Measurements from ENCODE around the gene SCD.
"Not testable (repeated sequence)": the region's sequence is repeated elsewhere in the genome, so short reads cannot be mapped to it uniquely, and the experiment has no call there.

SCD gene
- 230 to 4,243 (median 539) reads per million in 18 experiments for total RNA-seq

DNA sequence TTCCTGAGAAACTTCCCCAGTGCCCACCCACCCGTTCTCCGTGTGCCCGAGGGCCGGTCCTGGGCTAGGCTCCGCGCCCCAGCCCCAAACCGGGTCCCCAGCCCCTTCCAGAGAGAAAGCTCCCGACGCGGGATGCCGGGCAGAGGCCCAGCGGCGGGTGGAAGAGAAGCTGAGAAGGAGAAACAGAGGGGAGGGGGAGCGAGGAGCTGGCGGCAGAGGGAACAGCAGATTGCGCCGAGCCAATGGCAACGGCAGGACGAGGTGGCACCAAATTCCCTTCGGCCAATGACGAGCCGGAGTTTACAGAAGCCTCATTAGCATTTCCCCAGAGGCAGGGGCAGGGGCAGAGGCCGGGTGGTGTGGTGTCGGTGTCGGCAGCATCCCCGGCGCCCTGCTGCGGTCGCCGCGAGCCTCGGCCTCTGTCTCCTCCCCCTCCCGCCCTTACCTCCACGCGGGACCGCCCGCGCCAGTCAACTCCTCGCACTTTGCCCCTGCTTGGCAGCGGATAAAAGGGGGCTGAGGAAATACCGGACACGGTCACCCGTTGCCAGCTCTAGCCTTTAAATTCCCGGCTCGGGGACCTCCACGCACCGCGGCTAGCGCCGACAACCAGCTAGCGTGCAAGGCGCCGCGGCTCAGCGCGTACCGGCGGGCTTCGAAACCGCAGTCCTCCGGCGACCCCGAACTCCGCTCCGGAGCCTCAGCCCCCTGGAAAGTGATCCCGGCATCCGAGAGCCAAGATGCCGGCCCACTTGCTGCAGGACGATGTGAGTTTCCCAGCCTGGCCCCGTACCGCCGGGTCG lies at the start of gene SCD:
TSS of gene SCD (plus strand) at position 469 of the 803 bp plus-strand sequence. CDS start at position 741, 272 bp downstream.
- DNase-seq, result peak; percentile 93 to 95

DNA sequence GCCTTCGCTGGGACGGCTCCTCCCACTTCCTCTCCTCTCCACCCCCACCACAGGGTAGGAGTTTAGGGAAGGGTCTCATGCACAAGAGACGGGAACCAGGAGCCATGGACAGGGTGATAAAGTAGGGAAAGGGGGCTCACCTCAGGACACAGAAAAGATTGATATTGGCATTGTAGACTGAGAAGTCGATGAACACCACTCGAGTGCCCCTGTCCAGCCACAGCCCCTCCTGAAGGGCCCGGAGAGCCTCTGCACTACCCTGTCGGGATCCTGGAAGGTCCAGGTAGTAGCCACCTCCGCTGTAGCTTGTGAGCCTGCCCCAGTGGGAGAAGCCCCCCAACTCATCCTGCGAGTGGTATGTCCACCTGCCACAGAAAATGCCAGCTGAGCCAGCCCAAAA lies 49.8 kb upstream of the SCD start:
- no peak for DNase-seq

DNA sequence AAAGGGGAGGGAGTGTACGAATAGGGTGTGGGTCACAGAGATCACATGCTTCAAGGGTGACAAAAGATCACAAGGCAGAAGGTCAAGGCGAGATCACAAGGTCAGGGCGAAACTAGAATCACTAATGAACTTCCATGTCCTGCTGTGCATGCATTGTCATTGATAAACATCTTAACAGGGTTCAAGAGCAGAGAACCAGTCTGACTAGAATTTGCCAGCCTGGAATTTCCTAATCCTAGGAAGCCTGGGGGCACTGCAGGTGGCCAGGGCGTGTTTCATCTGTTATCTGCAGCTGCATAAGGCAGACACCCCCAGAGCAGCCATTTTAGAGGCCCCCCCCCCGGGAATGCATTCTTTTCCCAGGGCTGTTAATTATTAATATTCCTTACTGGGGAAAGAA lies 45.9 kb upstream of the SCD start:
- DNase-seq, result not testable (repeated sequence)

DNA sequence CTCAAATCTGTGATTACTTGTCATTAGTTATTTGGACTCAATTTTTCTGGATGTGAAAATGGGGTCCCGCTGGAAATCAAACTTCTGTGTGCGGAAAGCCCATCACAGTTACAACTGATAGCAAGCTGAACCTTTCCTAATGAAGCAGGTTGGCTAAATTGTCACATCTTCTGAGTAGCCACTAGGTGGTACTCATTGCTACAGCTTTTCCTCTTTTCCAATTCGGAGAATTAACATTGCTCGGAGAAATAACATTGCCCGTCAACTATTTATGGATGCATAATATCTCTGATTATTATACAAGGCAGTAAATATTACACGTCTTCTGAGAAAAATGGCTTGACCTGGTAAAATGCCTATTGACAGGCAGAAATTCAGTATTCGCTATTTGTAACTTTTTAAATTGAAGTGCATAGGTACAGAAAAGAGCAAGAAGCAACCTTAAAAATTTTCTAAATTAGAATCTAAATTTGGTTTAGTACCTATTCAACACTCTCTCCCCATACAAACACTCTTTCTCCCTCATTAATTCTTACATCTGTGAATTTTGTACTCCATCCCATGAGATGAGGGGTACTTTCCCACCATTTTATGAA lies 43.2 kb upstream of the SCD start:
- DNase-seq, result peak; percentile 25 to 36

DNA sequence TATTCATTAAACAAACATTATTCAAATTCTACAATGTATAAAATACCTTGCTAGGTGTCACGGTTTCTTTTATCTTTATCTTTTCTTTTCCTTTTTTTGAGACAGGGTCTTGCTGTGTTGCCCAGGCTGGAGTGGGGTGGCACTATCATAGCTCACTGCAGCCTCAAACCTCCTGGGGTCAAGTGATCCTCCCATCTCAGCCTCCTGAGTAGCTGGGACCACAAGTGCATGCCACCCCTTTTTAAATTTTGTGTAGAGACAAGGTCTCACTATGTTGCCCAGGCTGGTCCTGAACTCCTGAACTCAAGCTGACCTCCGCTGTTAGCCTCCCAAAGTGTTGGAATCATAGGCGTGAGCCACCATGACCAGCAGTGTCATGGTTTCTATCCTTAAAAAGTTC lies 42.6 kb upstream of the SCD start:
- no peak for DNase-seq

DNA sequence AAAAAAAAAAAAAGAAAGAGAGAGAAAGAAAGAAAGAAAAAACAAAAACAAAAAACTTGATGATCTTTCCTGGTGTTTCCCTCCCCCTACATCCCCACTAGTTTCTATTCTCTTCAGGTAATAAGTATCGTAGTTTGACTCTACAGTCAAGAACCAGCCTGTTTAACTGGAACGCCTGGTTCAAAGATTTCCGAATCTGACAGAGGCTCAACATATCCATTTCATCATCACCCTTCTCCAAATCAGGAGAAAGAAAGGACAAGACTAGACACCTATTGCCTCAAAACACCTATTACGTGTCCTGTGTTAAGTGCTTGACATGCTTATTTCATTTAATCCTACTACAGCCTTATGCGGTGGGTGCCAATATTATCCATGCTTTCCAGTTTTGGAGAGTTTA lies 40.2 kb upstream of the SCD start:
- no peak for DNase-seq

DNA sequence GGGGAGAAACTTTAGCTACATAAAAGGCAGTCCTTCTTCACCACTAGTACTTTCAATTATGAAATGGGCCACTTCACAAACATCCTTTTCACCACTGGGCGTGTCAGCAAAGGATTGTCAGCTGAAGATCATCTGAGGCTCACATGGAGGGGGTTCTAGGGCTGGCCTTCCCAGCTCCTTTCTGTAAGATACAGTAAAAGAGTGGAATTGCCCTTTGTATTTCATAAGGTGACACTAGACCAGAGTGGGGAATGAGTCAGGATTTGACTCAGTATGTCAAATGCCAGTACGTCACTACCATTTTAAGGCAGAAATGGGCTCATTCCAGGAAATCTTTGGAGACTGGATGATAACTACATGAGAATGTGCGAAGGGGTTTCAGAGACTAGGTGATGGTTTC lies 39.3 kb upstream of the SCD start:
- DNase-seq, result peak; percentile 61 to 76

DNA sequence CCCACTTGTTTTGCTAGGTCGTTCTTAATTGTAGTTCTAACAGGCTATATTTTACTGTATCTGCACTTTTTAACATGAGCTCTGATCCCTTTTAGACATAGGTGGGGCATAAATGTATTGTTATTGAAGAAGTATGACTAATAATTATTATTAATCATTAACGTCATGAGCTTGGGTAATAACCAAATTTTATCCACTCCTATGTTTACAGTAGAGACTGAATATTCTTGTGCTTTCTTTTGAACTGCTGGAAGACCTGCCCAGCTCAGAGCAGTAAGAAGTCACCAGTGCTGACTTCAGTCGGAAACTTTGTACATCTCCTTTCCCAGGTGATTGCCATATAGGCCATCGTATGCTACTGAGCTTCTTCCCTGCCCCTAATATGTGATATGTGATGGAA lies 35.7 kb upstream of the SCD start:
- no peak for DNase-seq

DNA sequence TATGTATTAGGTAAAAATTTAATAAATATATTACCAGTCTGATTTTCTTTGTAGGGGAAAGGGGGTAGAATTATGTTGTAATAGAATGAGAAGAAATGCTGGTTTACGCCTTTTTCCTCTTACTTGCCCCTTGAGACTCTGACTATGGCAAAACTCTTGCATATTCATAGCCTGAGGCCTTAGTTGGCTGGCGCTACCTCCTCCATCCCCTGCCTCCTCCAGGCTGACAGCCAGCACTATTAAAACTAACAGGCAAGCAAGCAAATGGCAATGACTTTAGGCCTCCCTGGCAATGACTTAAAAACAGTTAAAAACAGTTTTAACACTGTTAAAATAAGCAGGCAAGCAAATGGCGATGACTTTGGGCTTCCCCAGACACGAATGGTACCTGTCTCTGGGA lies 31.4 kb upstream of the SCD start:
- no peak for DNase-seq

DNA sequence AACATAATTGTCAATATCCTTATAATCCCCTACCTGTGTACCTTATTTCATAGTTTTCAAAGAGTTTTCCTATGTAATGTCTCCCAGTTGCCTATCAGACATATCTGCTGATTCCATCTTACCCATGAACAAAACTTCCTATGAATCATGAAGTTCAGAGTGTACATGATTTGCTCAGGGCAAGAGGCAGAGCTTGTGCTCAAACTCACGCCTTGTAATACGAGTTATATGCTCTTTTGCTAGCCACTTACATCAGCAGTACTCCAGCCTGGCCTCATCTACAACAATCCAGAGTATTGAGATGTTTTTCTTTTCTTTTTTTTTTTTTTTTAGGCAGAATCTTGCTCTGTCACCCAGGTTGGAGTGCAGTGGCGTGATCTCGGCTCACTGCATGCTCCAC lies 28.8 kb upstream of the SCD start:
- no peak for DNase-seq

DNA sequence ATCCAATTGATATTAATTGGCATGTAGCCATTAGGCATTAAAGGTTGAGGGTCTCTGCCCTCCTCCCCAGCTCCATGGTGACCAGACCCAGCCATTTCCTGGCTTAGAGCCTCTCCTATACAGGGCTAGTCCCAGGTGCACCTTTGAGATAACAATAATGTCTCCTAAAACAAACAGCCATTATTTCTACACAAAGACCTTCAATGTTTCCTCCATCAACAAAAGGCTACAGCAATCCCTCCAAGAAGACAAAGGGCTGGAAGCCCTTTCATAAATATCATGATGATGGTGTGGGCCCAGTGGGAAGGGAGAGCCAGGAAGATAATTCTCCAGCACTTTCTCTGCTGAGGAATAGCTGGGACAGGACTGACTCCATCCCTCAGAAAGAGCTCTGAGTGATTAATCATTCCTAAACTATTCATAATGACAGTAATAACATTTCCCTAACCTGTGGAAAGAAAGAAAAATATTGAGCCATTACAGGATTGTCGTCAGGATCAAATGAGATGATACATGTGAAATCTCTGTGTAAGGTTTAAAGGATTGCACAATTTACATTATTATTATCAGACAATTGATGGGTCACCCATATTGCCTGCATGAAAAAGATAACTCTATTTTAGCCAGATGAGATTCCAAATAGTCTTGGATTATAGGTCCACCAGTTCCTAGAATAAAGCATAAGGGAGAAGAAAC lies 27.2 kb upstream of the SCD start:
- DNase-seq, result no peak

DNA sequence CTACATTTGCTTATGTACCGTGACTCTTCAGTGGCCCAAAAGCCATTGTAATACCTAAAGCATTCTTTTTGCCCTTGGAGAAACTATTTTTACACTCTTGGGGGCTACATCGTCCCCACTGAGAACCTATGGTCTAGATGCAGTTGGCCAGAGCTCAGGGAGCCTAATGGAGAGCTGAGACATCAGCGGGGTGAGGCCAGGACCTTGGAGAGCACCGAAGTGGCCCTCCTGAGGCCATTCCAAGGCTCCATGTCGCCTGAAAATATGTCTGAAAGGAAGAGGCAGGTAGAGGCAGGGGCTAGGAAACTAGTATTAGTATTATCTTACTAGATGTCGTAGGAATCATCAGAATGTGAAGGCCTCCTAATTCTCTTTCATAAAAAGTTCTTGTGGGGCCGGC lies 21.9 kb upstream of the SCD start:
- no peak for DNase-seq

DNA sequence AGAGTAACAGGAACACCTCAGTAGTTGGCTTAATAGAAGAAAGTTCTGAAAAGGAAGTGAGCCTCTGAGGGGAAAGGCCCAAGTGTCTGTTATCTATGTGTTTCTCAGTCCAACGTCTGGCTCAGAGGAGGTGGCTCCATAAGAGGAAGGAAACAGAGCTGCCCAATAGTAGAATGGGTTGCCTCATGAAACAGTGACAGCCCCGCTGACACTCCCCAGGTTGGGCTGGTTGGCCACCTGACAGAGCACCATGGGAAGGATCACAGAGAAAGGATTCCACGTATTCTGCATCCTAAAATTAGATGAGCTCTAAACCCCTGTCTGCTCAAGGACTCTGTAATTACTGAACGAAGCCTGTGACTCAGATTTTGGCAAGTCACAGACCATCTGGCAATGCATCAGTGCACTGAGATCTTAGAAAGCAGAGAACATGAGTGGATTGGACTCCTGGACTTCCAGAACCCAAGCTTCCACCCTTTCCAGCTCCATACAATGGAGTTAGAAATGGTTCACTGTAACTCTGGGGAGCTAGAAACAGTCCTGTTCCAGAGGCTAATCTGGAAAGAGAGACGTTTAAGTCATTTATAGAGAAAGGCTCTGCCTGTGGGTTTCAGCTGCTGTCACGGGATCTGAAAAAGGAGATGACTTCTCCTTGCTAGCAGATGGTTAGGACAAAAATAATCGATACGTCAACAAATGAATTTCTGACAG lies 19.9 kb upstream of the SCD start:
- DNase-seq, result peak; percentile 77 to 80

DNA sequence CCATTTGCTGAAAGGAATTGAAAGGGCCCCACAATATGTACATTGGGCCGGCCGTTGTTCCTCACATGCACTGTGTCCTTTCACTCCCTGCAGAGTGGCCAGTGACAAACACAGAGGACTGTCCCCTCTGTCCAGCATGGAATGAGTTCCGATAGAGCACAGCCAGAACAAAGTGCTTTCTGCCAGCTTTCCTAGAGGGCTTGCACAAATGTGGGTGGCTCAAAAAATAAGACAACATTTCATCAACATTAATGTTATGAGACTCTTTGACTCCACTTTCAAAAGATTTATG lies 19.4 kb upstream of the SCD start:
- no peak for DNase-seq

DNA sequence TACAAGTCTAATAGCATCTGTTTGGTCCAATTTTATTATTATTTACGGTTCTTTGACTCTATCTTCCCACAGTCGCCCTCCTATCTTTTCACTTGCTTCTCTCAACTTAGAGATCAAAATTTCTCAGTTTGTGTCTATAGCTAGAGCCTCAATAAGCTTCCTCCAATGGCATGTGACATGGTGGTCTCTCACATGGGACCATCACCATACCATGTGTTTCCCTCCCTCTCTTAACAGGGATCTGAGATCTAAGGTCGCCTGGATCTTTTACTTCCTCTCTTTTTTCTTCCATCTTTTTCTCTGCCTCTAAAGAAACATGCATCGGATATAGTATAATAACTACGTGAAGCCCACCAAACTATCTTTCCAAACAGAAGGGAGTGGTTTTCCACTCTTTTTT lies 18.8 kb upstream of the SCD start:
- no peak for DNase-seq

DNA sequence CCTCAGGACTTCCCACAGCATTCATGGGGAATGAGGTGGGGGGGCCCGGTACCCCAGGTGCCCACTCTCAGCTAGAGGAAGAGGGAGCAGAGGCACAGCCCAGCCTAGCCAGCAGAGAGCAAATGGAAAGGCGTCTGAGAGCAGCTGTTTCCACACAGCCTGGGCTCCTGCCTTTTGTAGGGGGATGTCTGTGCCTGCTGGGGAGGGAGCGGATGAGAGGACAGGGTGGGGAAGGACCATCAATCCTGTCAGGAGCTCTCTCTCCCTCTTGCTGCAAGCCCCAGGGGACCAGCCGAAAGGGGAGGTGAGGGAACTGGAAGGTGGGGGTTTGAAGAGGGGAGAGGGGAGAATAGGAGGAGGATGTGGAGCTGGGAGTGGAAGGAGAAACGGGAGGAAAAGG lies 17.0 kb upstream of the SCD start, which contains the start of gene PKD2L1:
TSS of gene PKD2L1 (minus strand) at position 150 of the 400 bp plus-strand sequence. CDS start at position 25, 125 bp downstream.
- no peak for DNase-seq

DNA sequence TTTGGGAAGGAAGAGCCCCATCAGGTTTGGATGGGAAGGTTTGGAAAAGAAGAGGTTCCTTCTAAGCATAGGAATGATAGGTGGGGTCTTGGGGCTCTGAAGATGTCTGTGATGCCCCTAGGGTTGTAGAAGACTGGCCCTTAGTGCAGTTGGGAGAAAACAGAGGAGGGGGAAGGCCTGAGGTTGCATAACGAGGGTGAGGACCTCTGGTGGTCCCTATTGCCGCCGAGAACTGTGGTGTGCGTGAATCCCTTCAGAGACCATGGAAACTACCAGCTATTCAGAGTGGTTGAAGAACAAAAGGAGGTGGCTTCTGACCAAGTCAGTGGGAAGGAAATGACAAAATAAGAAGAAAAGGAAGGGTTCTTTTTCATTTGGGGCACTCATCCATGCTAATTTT lies 13.9 kb upstream of the SCD start:
- DNase-seq, result no peak

DNA sequence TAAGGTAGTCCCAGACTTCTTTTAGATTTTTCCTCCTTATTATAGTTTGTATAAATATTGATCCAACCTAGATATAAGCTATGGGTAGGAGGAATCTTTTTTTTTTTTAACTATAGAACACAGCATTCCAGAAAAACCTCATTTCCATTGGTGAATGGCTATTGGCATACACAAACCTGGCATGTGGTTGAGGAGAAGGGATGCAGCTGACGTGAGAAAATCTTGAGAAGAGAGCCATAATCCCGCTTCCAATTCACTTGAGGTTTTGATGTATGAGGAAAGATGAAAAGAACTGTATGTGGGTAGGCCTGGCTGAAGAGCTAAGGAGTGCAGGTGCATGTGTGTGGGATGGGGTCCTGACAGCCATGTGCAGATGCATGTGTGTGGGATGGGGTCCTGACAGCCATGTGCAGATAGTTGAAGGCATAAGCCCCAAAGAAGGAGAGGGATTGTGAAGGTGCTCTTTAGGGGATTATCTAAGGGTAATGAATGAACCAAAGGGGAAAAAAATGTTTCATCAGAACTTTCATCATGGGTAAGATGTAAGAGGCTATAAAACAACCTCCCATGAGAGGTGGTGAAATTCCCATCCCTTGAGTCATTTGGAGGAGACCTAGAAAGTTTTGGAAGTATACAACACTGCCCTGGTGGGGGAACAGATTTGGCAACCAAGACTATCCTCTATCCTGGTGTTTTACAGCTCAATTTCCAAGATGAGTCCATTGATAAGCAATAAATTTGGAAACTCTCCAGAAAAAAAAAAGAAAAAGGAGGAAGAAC lies 13.2 kb upstream of the SCD start:
- no peak for DNase-seq

DNA sequence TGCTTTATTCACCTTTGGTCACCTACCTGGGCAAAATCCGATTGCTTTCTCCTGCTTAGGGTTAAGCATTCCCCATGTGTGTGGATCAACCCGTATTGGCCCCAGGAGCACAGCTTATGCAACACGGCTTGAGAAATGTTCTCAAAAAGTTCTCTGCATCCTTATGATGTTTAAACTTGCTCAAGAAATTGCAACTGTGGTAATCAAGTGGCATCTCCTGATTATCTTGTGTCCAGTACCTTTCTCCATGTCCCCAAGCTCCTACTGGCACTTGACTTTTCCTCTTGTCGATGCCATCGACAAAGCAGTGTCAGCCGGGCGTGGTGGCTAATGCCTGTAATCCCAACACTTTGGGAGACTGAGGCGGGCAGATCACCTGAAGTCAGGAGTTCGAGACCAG lies 12.3 kb upstream of the SCD start:
- no peak for DNase-seq

DNA sequence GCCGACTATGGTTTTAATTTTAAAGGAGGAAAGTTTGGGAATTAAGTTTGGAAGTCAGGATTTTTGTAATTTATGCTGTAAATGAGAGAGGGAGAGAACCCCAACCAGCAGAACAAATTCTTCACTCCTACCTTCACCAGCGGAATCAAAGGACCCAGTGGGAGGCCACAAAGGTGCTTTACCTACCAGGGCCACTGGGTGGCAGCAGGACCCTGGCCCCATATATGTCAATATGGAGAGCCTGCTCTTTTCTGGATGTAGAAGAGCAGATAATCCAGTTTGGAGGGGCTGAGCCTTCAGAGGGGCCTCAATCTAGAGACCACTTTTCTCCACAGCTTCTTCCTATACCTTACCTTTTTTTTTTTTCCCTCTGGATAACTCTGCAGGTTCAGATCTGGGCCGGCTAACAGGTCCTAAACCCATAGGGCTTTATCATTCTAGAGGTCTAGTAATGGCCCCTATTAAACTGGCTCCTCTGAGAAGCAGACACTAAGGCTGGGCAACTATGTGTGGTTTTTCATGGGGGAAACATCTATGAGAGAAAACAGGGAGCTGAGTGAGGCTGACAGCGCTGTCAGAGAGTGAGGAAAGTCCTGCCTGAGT lies 8.5 kb upstream of the SCD start:
- peak; percentile 77 to 78 for DNase-seq

DNA sequence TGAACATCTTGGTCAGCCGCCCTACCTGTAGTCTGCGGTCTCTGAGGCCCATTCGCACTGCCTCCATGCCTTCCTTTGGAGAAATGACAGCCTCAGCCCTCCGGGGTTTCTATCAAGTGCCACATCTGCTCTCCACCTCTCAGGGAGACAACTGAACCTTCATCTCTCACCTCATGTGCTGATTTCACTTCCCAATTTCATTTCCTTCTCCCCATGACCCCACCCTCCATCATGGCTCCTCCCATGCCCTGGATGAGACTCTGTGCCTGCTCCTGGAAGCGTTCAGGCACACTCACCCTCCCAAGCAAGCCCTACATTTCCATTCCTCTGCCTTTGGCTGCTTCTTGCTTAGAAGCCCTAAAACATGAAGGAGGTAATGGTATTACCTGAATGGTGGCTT lies 7.8 kb upstream of the SCD start:
- peak; percentile 48 to 58 for DNase-seq

Measured in inflammatory macrophage (primary cell).